ENCODE data around the gene DACT1. TPM values are rescaled to one million over a fixed set of nuclear protein-coding genes. Genes with fewer than 3 reads are reported as not detected.

The DACT1 gene
- total and polyA plus RNA-seq, 2 donors, result 4.0 to 9.3 TPM

DNA sequence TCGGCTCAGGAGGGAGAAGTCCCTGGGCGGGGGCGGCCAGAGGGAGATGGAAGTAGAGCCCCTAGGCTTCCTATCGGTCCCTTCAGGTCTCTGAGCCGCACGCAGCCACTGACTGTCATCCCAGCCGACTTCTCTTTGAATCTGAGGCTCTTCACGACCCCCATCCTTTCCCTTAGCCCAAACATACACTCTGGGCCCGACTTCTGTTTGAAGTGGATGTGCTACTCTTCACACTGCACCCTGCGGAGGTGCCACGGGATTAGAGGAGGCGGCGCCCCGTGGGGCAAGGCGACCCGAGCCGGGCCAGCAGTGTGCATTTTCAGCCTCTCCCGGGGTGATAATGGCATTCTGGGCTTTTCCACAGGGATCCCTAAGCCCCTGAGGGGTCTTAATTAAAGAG is 6.0 kb upstream of the DACT1 start:
- 94% methylated on average over 18 of the region's 18 CpGs for WGBS
- Histone ChIP-seq H3K4me3 (ENCODE audit: low read length in 2 of 2) (no peak overlapping the region), H3K9me3 (ENCODE audit: control insufficient read depth in 2 of 2, insufficient read depth in 1 of 2, low read length in 1 of 2) (no peaks in the 10 kb centered on the region), H3K36me3 (ENCODE audit: control insufficient read depth in 2 of 2, insufficient read depth in 2 of 2, low read length in 1 of 2) (no peaks in the 10 kb centered on the region), H3K27ac (ENCODE audit: low read depth in 1 of 2, low read length in 1 of 2) (no peak overlapping the region), H3K27me3 (ENCODE audit: control insufficient read depth in 2 of 2, insufficient read depth in 1 of 2, low read length in 1 of 2) (peaks cover 0 to 5% of the 10 kb centered on the region in 2 donors), H3K4me1 (ENCODE audit: control insufficient read depth in 2 of 2, insufficient read depth in 2 of 2, low read length in 2 of 2) (peaks cover 5 to 11% of the 10 kb centered on the region in 2 donors)
- no peak for DNase-seq (ENCODE audit: low read depth in 6 of 9, low spot score in 9 of 9)

DNA sequence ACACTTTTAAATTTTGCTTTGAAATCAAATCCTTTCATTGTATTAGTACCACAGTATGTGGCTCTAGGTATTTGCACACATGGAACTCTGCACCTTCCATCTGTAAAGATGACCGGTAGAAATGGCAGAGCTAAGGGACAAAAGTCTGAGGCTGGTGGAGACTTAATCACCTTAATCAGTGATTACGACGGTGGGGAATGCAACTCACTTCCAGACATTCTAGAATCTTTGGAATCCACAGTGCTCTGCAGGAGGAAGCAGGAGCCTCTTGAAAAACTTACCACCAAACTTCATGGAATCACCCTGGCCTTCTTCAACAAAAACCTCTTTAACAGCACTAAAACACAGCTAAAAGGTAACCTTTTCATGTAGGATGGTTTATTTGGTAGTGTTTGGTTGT is 3.9 kb upstream of the DACT1 start:
- DNase-seq (ENCODE audit: low read depth in 6 of 9, low spot score in 9 of 9), result no peak
- no peaks in the 10 kb centered on the region for H3K36me3 ChIP-seq (ENCODE audit: control insufficient read depth in 2 of 2, insufficient read depth in 2 of 2, low read length in 1 of 2)
- WGBS, result 98% methylated on average over 3 of the region's 3 CpGs
- H3K4me3 ChIP-seq (ENCODE audit: low read length in 2 of 2), result no peak overlapping the region
- no peak overlapping the region for H3K27ac ChIP-seq (ENCODE audit: low read depth in 1 of 2, low read length in 1 of 2)
- H3K27me3 ChIP-seq (ENCODE audit: control insufficient read depth in 2 of 2, insufficient read depth in 1 of 2, low read length in 1 of 2), result peaks cover 0 to 11% of the 10 kb centered on the region in 2 donors
- H3K9me3 ChIP-seq (ENCODE audit: control insufficient read depth in 2 of 2, insufficient read depth in 1 of 2, low read length in 1 of 2), result no peaks in the 10 kb centered on the region
- peaks cover 12 to 18% of the 10 kb centered on the region in 2 donors for H3K4me1 ChIP-seq (ENCODE audit: control insufficient read depth in 2 of 2, insufficient read depth in 2 of 2, low read length in 2 of 2)

DNA sequence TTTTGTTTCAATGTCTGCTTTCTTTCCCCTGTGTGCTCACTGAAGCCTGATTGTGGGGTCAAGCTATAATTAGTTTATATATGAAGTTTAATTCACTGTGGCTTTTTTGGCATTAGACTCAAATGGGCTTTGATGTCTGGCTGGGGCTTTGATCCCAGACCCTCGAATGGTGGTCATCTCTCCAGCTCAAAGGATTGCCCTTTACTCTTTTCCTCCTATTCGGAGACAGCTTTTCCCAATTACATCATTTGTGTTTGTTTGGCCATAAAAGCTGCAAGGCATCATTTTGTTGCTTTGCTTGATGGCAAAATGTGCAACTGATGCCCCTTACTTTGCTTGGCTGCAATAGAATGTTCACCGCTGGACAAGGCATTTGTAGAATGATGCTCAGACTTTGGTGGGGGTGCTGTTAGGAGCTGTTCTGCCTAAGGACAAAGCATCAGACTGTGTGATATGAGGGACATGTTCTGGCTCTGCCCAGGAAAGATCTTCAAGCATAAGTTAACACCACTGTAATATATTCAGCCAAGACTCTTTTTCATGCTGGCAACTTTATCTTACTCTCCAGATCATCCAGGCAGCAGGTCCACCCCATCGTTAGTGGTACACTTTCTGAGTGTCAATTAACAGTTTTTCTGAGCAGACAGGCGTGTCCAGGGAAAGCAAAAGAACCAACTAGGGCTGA is 3.2 kb upstream of the DACT1 start:
- WGBS, result 63% methylated on average over 5 of the region's 5 CpGs
- H3K4me3 ChIP-seq (ENCODE audit: low read length in 2 of 2), result no peak overlapping the region
- H3K27ac ChIP-seq (ENCODE audit: low read depth in 1 of 2, low read length in 1 of 2), result peak overlapping the region in 1 of 2 donors; percentile 26
- peaks cover 15 to 23% of the 10 kb centered on the region in 2 donors for H3K4me1 ChIP-seq (ENCODE audit: control insufficient read depth in 2 of 2, insufficient read depth in 2 of 2, low read length in 2 of 2)
- DNase-seq (ENCODE audit: low read depth in 6 of 9, low spot score in 9 of 9), result no peak
- H3K9me3 ChIP-seq (ENCODE audit: control insufficient read depth in 2 of 2, insufficient read depth in 1 of 2, low read length in 1 of 2), result no peaks in the 10 kb centered on the region
- H3K27me3 ChIP-seq (ENCODE audit: control insufficient read depth in 2 of 2, insufficient read depth in 1 of 2, low read length in 1 of 2), result peaks cover 1 to 17% of the 10 kb centered on the region in 2 donors
- no peaks in the 10 kb centered on the region for H3K36me3 ChIP-seq (ENCODE audit: control insufficient read depth in 2 of 2, insufficient read depth in 2 of 2, low read length in 1 of 2)

DNA sequence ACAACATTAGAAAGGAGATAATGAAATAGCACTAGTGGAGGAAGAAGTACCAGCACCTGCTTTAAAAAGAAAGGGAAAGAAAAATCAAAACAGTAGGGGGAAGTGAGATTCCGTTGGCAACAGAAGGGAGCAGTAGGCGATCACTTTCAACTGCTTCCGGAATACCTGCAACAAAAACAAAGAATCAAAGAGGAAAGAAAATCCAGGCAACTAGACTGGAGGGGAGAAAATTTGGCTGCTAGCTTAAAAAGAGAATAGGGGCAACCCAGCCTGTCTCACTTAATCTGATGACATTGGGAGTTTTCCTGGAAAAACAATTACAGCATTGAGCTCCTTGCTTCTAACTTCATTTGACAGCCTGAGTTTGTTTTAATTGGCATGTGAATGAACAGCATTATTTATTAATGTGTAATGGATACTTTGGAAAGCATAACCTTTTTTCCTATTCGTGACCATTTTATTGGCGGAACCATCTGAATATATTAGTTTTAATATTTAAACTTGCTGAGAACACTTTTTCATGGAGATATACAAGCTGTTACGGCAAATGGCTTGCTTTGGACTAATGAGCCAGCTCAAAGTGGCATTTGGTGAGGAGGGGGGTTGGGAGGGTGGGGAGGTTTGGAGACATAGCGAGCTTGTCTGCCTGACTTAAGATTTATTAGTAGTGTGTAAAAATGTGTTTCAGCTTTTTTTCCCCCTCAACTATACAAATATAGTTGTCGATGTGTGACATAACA is 2.5 kb upstream of the DACT1 start:
- H3K27me3 ChIP-seq (ENCODE audit: control insufficient read depth in 2 of 2, insufficient read depth in 1 of 2, low read length in 1 of 2), result peaks cover 6 to 17% of the 10 kb centered on the region in 2 donors
- H3K27ac ChIP-seq (ENCODE audit: low read depth in 1 of 2, low read length in 1 of 2), result peak overlapping the region in 1 of 2 donors; percentile 26
- WGBS, result 58% methylated on average over 8 of the region's 8 CpGs

DNA sequence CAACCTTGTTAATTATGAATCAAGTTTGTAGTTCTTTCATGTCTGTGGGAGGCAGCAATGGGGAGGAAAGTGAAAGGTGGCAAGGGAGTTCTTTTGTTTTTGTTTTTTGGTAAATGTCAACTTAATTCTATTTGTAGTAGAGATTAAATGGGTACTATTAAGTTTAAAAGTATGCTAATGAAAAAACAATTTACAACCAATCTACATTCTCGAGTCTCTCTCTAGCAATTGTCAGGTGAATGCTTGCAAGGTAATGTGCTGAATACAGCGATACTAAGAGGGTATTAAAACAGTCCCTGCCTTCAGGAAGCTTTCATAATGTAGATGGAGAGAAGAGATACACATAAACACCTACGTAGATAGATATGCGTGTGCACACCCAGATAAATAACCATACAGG is 1.6 kb upstream of the DACT1 start:
- H3K27ac ChIP-seq (ENCODE audit: low read depth in 1 of 2, low read length in 1 of 2), result no peak overlapping the region
- 94% methylated on average over 4 of the region's 4 CpGs for WGBS

More for the DNA sequence above, 2.5 kb upstream of the DACT1 start:
- Histone ChIP-seq H3K9me3 (ENCODE audit: control insufficient read depth in 2 of 2, insufficient read depth in 1 of 2, low read length in 1 of 2) (no peaks in the 10 kb centered on the region), H3K36me3 (ENCODE audit: control insufficient read depth in 2 of 2, insufficient read depth in 2 of 2, low read length in 1 of 2) (no peaks in the 10 kb centered on the region), H3K4me3 (ENCODE audit: low read length in 2 of 2) (no peak overlapping the region), H3K4me1 (ENCODE audit: control insufficient read depth in 2 of 2, insufficient read depth in 2 of 2, low read length in 2 of 2) (peaks cover 19 to 23% of the 10 kb centered on the region in 2 donors)
- peak in 1 of 9 donors; percentile 35 for DNase-seq (ENCODE audit: low read depth in 6 of 9, low spot score in 9 of 9)

DNA sequence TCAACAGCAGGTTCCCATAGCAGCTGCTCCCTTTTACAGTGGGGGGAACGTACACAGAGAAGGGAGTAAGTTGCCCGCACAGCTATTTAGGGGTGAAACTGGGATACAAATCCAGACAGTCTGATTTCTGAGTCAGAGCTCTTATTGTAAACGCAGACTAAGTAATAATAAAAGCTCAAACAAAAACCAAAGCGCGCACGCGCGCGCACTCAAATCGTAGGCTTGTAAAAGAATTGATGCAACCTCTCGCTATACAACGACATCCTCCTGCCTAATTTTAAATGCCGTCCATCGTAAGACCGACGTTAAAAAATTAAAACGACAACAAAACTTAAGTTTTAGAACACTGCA is 747 bp upstream of the DACT1 start:
- H3K9me3 ChIP-seq (ENCODE audit: control insufficient read depth in 2 of 2, insufficient read depth in 1 of 2, low read length in 1 of 2), result no peaks in the 10 kb centered on the region
- H3K27ac ChIP-seq (ENCODE audit: low read depth in 1 of 2, low read length in 1 of 2), result peak overlapping the region; percentile 82 to 89
- no peaks in the 10 kb centered on the region for H3K36me3 ChIP-seq (ENCODE audit: control insufficient read depth in 2 of 2, insufficient read depth in 2 of 2, low read length in 1 of 2)
- 21% methylated on average over 17 of the region's 17 CpGs for whole genome bisulfite sequencing
- peak in 2 of 9 donors; percentile 29 to 50 for DNase-seq (ENCODE audit: low read depth in 6 of 9, low spot score in 9 of 9)
- peaks cover 19 to 23% of the 10 kb centered on the region in 2 donors for H3K4me1 ChIP-seq (ENCODE audit: control insufficient read depth in 2 of 2, insufficient read depth in 2 of 2, low read length in 2 of 2)
- H3K27me3 ChIP-seq (ENCODE audit: control insufficient read depth in 2 of 2, insufficient read depth in 1 of 2, low read length in 1 of 2), result peaks cover 6 to 12% of the 10 kb centered on the region in 2 donors
- peak overlapping the region; percentile 52 to 76 for H3K4me3 ChIP-seq (ENCODE audit: low read length in 2 of 2)

More for the DNA sequence above, 1.6 kb upstream of the DACT1 start:
- H3K27me3 ChIP-seq (ENCODE audit: control insufficient read depth in 2 of 2, insufficient read depth in 1 of 2, low read length in 1 of 2), result peaks cover 6 to 17% of the 10 kb centered on the region in 2 donors
- peaks cover 19 to 23% of the 10 kb centered on the region in 2 donors for H3K4me1 ChIP-seq (ENCODE audit: control insufficient read depth in 2 of 2, insufficient read depth in 2 of 2, low read length in 2 of 2)
- no peak for DNase-seq (ENCODE audit: low read depth in 6 of 9, low spot score in 9 of 9)
- H3K4me3 ChIP-seq (ENCODE audit: low read length in 2 of 2), result no peak overlapping the region
- no peaks in the 10 kb centered on the region for H3K9me3 ChIP-seq (ENCODE audit: control insufficient read depth in 2 of 2, insufficient read depth in 1 of 2, low read length in 1 of 2)
- H3K36me3 ChIP-seq (ENCODE audit: control insufficient read depth in 2 of 2, insufficient read depth in 2 of 2, low read length in 1 of 2), result no peaks in the 10 kb centered on the region

DNA sequence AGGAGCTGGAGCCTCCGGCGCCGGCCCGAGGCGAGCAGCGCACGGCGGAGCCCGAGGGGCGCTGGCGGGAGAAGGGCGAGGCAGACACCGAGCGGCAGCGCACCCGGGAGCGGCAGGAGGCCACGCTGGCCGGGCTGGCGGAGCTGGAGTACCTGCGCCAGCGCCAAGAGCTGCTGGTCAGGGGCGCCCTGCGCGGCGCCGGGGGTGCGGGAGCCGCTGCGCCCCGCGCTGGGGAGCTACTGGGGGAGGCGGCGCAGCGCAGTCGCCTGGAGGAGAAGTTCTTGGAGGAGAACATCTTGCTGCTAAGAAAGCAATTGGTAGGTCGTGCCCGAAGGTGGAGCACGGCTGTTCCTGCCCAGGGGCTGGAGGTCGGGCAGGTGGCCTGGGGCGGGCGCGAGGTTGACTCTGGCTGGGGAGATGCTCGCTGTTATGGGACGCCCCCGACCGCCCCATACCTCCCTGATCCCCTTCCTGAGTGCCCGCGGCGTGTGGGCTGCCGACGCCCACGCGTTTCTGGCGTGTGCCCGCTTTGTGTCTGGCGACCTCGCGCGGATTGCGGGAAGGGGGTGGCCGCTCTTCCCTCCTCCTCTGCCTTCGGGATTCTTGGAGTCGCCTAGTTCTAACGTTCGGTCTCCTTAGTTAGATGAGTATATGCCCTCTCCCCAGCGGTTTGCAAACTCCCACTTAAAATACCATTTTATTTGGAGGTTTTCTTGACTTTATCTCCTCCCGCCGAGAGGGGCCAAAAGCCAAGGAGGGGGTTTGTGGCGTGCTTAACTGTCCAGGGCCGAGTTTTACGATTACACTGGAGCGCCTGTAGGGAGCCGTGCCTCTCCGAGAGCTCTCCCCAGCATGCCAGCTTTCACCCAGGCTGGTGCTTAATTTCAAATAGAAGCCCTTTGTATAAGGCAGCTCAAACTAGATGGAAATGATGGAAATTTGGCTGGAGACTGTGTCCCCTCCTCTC is 752 bp downstream of the DACT1 start:
- Histone ChIP-seq H3K27me3 (ENCODE audit: control insufficient read depth in 2 of 2, insufficient read depth in 1 of 2, low read length in 1 of 2) (peaks cover 6 to 12% of the 10 kb centered on the region in 2 donors), H3K4me1 (ENCODE audit: control insufficient read depth in 2 of 2, insufficient read depth in 2 of 2, low read length in 2 of 2) (peaks cover 19 to 23% of the 10 kb centered on the region in 2 donors), H3K4me3 (ENCODE audit: low read length in 2 of 2) (peak overlapping the region; percentile 52 to 76), H3K27ac (ENCODE audit: low read depth in 1 of 2, low read length in 1 of 2) (peak overlapping the region; percentile 64 to 82), H3K36me3 (ENCODE audit: control insufficient read depth in 2 of 2, insufficient read depth in 2 of 2, low read length in 1 of 2) (peaks cover 0 to 4% of the 10 kb centered on the region in 2 donors), H3K9me3 (ENCODE audit: control insufficient read depth in 2 of 2, insufficient read depth in 1 of 2, low read length in 1 of 2) (no peaks in the 10 kb centered on the region)
- under 1% methylated on average over 75 of the region's 75 CpGs for WGBS
- DNase-seq (ENCODE audit: low read depth in 6 of 9, low spot score in 9 of 9), result peak in 5 of 9 donors; percentile 15 to 55 (median 24)

DNA sequence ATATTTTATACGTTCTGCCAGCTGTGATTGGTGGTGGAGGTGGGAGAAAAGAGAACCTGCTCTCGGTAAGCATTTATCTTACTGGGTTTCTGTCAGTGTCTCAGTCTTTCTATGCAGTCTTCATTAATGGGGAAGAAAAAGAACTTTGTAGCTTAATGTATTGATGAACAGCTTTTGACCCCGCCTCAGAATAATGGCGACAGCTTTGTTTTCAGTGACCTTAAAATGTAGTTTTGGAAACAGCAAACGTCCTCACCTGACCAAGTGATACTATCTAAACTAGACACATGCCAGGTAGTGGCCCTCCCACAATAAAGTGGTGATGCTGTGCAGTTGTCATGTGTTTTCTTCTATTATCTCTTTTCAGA is 1.4 kb downstream of the DACT1 start:
- peaks cover 6 to 12% of the 10 kb centered on the region in 2 donors for H3K27me3 ChIP-seq (ENCODE audit: control insufficient read depth in 2 of 2, insufficient read depth in 1 of 2, low read length in 1 of 2)
- peaks cover 0 to 4% of the 10 kb centered on the region in 2 donors for H3K36me3 ChIP-seq (ENCODE audit: control insufficient read depth in 2 of 2, insufficient read depth in 2 of 2, low read length in 1 of 2)
- H3K27ac ChIP-seq (ENCODE audit: low read depth in 1 of 2, low read length in 1 of 2), result peak overlapping the region in 1 of 2 donors; percentile 7
- DNase-seq (ENCODE audit: low read depth in 6 of 9, low spot score in 9 of 9), result no peak
- WGBS, result 36% methylated on average over 5 of the region's 5 CpGs
- no peaks in the 10 kb centered on the region for H3K9me3 ChIP-seq (ENCODE audit: control insufficient read depth in 2 of 2, insufficient read depth in 1 of 2, low read length in 1 of 2)
- H3K4me1 ChIP-seq (ENCODE audit: control insufficient read depth in 2 of 2, insufficient read depth in 2 of 2, low read length in 2 of 2), result peaks cover 19 to 23% of the 10 kb centered on the region in 2 donors
- peak overlapping the region; percentile 52 to 76 for H3K4me3 ChIP-seq (ENCODE audit: low read length in 2 of 2)

Measured in thymus (tissue), 11 donors.